WTC11 (cell line): Measurements from ENCODE around the gene MYH9. TPM values are rescaled to one million over a fixed set of nuclear protein-coding genes. Genes with fewer than 3 reads are reported as not detected.

ENCODE experiments used
- ATAC-seq: fragments of 200-7000 bp; cut with Tn5 transposase; 2 replicates; pipeline ENCODE4 v1.10.0; 2021; ENCODE audit warnings: mild to moderate bottlenecking, moderate library complexity
- CTCF ChIA-PET: fragments of 300-600 bp; sonication (Branson Sonifier 250); formaldehyde crosslinking; loops from one replicate; lab custom pipeline; 2021; ENCODE audit warnings: antibody characterized with exemption; lab: Charles Lee
- POLR2A ChIA-PET: fragments of 350-600 bp; sonication (Branson Sonifier 250); formaldehyde crosslinking; loops from one replicate; lab custom pipeline; 2021; ENCODE audit warnings: antibody characterized with exemption; lab: Charles Lee
- DNase-seq: peaks from one replicate; pipeline ENCODE4 v3.0.0; 2021; ENCODE audit warnings: low spot score
- H3K27ac Mint-ChIP-seq: 2 replicates; pipeline ENCODE4 v1.8.0; 2021; ENCODE audit warnings: mixed read lengths
- H3K27me3 Mint-ChIP-seq: 2 replicates; pipeline ENCODE4 v1.8.0; 2021; ENCODE audit warnings: low read depth, mild to moderate bottlenecking, moderate library complexity, mixed read lengths
- H3K36me3 Mint-ChIP-seq: 2 replicates; pipeline ENCODE4 v1.8.0; 2021; ENCODE audit warnings: mixed read lengths
- H3K4me1 Mint-ChIP-seq: 2 replicates; pipeline ENCODE4 v1.8.0; 2022; ENCODE audit warnings: mixed read lengths
- H3K4me3 Mint-ChIP-seq: 2 replicates; pipeline ENCODE4 v1.8.0; 2021; ENCODE audit warnings: mild to moderate bottlenecking, moderate library complexity, mixed read lengths
- H3K9me3 Mint-ChIP-seq: 2 replicates; pipeline ENCODE4 v1.8.0; 2021; ENCODE audit warnings: mixed read lengths
- GABPB1 ChIP-seq: sonication (generic); formaldehyde crosslinking; IDR thresholded peaks from 2 replicates; pipeline ENCODE4 v1.8.1; 2023; ENCODE audit warnings: mild to moderate bottlenecking, missing genetic modification reagents
- GTF2I ChIP-seq: fragments of 250-450 bp; sonication (Bioruptor Pico); conservative IDR thresholded peaks from 2 replicates; pipeline ENCODE4 v1.4.0; 2021; ENCODE audit warnings: mild to moderate bottlenecking
- NFYB ChIP-seq: sonication (generic); formaldehyde crosslinking; conservative IDR thresholded peaks from 2 replicates; pipeline ENCODE4 v1.8.0; 2022; ENCODE audit warnings: low read depth, missing genetic modification reagents
- NR3C1 ChIP-seq: sonication (generic); formaldehyde crosslinking; conservative IDR thresholded peaks from 2 replicates; pipeline ENCODE4 v1.8.1; 2023; ENCODE audit warnings: low read depth, mild to moderate bottlenecking, missing genetic modification reagents
- ZBTB21 ChIP-seq: sonication (generic); formaldehyde crosslinking; IDR thresholded peaks from 2 replicates; pipeline ENCODE4 v1.8.1; 2023; ENCODE audit warnings: mild to moderate bottlenecking, missing genetic modification reagents, borderline replicate concordance
- ZNF138 ChIP-seq: sonication (generic); formaldehyde crosslinking; conservative IDR thresholded peaks from 2 replicates; pipeline ENCODE4 v1.8.1; 2022; ENCODE audit warnings: mild to moderate bottlenecking, moderate library complexity, missing genetic modification reagents
- ZNF219 ChIP-seq: sonication (generic); formaldehyde crosslinking; IDR thresholded peaks from 2 replicates; pipeline ENCODE4 v1.8.0; 2023; ENCODE audit warnings: missing genetic modification reagents, mild to moderate bottlenecking, borderline replicate concordance
- ZNF423 ChIP-seq: fragments of 250-450 bp; sonication (Bioruptor Pico); IDR thresholded peaks from 2 replicates; pipeline ENCODE4 v2.1.2; 2022; ENCODE audit warnings: mild to moderate bottlenecking, moderate library complexity
- total RNA-seq: library from RNA; stranded (reverse); gene quantifications from 3 replicates; pipeline ENCODE4 v1.2.3, GENCODE V29; 2021
- TF ChIP-seq, protein P1 (sequence below): fragments of 250-450 bp; sonication (Bioruptor Pico); IDR thresholded peaks from 2 replicates; pipeline ENCODE4 v1.9.0; 2021; ENCODE audit warnings: mild to moderate bottlenecking
- TF ChIP-seq, protein P2 (sequence below): sonication (generic); formaldehyde crosslinking; IDR thresholded peaks from 2 replicates; pipeline ENCODE4 v1.8.1; 2023; ENCODE audit warnings: mild to moderate bottlenecking, moderate library complexity, missing genetic modification reagents
- TF ChIP-seq, protein P3 (sequence below): sonication (generic); formaldehyde crosslinking; IDR thresholded peaks from 2 replicates; pipeline ENCODE4 v1.8.1; 2022; ENCODE audit warnings: low read depth, missing genetic modification reagents, borderline replicate concordance
- TF ChIP-seq, protein P4 (sequence below): fragments of 250-450 bp; sonication (Bioruptor Pico); IDR thresholded peaks from 2 replicates; pipeline ENCODE4 v2.1.2; 2022; ENCODE audit warnings: mild to moderate bottlenecking, moderate library complexity
- TF ChIP-seq, protein P5 (sequence below): sonication (generic); formaldehyde crosslinking; IDR thresholded peaks from 2 replicates; pipeline ENCODE4 v1.8.0; 2023; ENCODE audit warnings: missing genetic modification reagents
- TF ChIP-seq, protein P6 (sequence below): sonication (generic); formaldehyde crosslinking; IDR thresholded peaks from 2 replicates; pipeline ENCODE4 v1.8.0; 2022; ENCODE audit warnings: mild to moderate bottlenecking, missing genetic modification reagents

The MYH9 gene
- total RNA-seq, 1 experiment from 2014 or later: 277 TPM

DNA sequence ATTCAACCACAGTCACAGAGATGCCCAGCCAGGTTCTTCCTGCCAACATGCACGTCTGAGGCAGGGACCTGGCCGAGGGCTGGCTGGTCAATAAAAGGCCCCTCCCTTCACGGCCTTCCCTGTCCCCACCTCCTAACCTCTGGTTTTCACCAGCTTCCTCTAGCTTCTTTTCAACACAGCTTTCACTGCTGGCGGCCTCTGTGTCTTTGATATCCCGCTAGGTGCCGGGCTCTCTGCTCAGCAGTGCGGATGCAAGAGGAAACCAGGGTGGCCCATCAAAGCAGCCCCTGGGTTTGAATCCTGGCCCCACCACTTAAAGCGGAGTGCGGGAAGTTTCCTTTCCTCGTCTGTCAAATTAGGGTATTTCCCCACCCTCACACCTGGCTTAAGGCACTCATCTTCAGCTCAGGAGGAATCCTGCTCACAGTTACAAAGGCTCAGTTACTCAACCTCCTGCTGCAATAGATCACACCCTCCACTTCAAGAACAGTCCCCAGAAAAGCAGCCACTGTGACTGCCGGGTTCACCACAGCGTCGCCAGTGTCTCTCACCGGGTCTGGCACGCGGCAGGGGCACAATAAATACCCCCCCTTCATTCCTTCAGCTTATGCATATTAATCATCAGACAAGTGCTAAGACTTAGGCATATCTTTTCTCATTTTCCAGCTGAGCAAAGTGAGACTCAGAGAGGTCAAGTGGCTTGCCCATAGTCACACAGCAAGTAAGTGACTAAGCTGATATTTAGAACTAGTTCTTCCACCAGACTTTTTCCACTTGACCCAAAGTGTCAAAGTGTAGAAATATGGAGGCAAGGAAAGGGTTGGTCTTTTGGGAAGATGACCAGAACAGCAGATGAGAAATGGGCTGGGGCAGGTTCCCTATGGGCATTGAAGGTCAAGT is 48.0 kb upstream of the MYH9 start:
- Mint-ChIP-seq H3K9me3 (no peaks in the 10 kb centered on the region), H3K27me3 (no peaks in the 10 kb centered on the region), H3K36me3 (no peaks in the 10 kb centered on the region), H3K27ac (peak overlapping the region; percentile 80), H3K4me3 (0 out of 2 replicates have a peak overlapping the region, but pooled peaks have one; percentile 5), H3K4me1 (peaks cover 43% of the 10 kb centered on the region)
- DNase-seq (peak; percentile 58), ATAC-seq (peak; percentile 78)
- ChIA-PET POLR2A (interaction anchor here (0.5 to 1.3 kb wide), 9 partner anchors 13 to 1372 kb away, joined by 3 to 13 read pairs (median 3); partner anchors contain the start of genes GCAT and MYH9), CTCF (interaction anchor here (0.6 to 2.9 kb wide), 12 partner anchors 9 to 134 kb away, joined by 3 to 9 read pairs (median 4); partner anchors contain the start of gene MYH9)
- TF ChIP-seq GTF2I (CRISPR knock-in tag): peak; percentile 90
- TF ChIP-seq GABPB1 (CRISPR knock-in tag): peak; percentile 16; the same call in 1 of the 2 replicates
- TF ChIP-seq NFYB (CRISPR knock-in tag): no peak
- peak; percentile 62 for TF ChIP-seq ZNF423 (CRISPR knock-in tag)

DNA sequence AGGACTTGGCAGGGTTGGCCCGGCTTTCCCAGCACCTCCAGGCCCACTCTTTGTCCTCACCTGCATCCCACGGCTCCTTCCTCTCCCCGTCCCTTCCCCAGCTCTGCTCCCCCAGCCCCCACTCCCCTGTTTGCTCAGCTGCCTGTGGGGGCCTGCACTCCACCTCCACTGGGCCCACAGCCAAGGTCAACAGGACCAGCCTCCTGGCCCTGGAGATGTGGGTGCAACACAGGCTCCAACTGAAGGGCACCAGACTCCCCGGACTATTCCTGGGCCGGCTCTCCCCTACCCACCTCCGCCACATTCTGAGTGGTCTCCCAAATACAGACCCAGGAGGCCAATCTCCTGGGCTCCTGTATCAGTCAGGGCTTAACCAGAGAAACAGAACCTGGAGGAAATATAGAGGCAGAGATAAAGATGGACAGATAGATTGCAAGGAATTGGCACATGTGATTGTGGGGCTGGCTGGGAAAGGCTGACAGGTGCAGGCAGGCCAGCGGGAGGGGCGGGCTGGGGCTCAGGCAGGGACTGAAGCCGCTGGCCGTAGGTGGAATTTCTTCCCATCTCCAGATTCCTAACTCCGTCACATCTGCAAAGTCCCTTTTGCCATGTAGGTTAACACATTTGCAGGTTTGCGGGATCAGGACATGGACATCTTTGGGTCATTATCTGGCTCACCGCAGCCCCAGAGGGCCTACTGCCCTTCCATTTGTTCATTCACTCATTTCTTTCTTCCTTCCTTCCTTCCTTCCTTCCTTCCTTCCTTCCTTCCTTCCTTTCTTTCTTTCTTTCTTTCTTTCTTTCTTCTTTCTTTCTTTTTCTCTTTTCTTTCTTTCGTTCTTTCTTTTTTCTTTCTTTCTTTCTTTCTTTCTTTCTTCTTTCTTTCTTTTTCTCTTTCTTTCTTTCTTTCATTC is 45.8 kb upstream of the MYH9 start:
- ChIA-PET POLR2A (interaction anchor here (1.1 to 1.4 kb wide), 3 partner anchors 23 to 46 kb away, joined by 3 to 9 read pairs (median 7); partner anchors contain the start of gene MYH9), CTCF (interaction anchor here (0.7 to 1.5 kb wide), 4 partner anchors 15 to 99 kb away, joined by 3 to 8 read pairs (median 8); no protein-coding TSS in a partner anchor)

More for the DNA sequence above, 45.8 kb upstream of the MYH9 start:
- no peak for ATAC-seq
- TF ChIP-seq, protein P1, sequence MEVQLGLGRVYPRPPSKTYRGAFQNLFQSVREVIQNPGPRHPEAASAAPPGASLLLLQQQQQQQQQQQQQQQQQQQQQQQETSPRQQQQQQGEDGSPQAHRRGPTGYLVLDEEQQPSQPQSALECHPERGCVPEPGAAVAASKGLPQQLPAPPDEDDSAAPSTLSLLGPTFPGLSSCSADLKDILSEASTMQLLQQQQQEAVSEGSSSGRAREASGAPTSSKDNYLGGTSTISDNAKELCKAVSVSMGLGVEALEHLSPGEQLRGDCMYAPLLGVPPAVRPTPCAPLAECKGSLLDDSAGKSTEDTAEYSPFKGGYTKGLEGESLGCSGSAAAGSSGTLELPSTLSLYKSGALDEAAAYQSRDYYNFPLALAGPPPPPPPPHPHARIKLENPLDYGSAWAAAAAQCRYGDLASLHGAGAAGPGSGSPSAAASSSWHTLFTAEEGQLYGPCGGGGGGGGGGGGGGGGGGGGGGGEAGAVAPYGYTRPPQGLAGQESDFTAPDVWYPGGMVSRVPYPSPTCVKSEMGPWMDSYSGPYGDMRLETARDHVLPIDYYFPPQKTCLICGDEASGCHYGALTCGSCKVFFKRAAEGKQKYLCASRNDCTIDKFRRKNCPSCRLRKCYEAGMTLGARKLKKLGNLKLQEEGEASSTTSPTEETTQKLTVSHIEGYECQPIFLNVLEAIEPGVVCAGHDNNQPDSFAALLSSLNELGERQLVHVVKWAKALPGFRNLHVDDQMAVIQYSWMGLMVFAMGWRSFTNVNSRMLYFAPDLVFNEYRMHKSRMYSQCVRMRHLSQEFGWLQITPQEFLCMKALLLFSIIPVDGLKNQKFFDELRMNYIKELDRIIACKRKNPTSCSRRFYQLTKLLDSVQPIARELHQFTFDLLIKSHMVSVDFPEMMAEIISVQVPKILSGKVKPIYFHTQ: no peak
- TF ChIP-seq ZNF219 (CRISPR knock-in tag): no peak
- TF ChIP-seq ZNF138 (CRISPR knock-in tag): no peak
- TF ChIP-seq, protein P2, sequence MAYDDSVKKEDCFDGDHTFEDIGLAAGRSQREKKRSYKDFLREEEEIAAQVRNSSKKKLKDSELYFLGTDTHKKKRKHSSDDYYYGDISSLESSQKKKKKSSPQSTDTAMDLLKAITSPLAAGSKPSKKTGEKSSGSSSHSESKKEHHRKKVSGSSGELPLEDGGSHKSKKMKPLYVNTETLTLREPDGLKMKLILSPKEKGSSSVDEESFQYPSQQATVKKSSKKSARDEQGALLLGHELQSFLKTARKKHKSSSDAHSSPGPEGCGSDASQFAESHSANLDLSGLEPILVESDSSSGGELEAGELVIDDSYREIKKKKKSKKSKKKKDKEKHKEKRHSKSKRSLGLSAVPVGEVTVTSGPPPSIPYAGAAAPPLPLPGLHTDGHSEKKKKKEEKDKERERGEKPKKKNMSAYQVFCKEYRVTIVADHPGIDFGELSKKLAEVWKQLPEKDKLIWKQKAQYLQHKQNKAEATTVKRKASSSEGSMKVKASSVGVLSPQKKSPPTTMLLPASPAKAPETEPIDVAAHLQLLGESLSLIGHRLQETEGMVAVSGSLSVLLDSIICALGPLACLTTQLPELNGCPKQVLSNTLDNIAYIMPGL (CRISPR knock-in tag): no peak
- TF ChIP-seq, protein P3, sequence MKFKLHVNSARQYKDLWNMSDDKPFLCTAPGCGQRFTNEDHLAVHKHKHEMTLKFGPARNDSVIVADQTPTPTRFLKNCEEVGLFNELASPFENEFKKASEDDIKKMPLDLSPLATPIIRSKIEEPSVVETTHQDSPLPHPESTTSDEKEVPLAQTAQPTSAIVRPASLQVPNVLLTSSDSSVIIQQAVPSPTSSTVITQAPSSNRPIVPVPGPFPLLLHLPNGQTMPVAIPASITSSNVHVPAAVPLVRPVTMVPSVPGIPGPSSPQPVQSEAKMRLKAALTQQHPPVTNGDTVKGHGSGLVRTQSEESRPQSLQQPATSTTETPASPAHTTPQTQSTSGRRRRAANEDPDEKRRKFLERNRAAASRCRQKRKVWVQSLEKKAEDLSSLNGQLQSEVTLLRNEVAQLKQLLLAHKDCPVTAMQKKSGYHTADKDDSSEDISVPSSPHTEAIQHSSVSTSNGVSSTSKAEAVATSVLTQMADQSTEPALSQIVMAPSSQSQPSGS (CRISPR knock-in tag): no peak
- TF ChIP-seq, protein P4, sequence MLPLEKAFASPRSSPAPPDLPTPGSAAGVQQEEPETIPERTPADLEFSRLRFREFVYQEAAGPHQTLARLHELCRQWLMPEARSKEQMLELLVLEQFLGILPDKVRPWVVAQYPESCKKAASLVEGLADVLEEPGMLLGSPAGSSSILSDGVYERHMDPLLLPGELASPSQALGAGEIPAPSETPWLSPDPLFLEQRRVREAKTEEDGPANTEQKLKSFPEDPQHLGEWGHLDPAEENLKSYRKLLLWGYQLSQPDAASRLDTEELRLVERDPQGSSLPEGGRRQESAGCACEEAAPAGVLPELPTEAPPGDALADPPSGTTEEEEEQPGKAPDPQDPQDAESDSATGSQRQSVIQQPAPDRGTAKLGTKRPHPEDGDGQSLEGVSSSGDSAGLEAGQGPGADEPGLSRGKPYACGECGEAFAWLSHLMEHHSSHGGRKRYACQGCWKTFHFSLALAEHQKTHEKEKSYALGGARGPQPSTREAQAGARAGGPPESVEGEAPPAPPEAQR (CRISPR knock-in tag): no peak
- TF ChIP-seq, protein P5, sequence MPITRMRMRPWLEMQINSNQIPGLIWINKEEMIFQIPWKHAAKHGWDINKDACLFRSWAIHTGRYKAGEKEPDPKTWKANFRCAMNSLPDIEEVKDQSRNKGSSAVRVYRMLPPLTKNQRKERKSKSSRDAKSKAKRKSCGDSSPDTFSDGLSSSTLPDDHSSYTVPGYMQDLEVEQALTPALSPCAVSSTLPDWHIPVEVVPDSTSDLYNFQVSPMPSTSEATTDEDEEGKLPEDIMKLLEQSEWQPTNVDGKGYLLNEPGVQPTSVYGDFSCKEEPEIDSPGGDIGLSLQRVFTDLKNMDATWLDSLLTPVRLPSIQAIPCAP (CRISPR knock-in tag): no peak
- no peak for TF ChIP-seq NR3C1 (CRISPR knock-in tag)
- no peak for TF ChIP-seq ZBTB21
- TF ChIP-seq, protein P6, sequence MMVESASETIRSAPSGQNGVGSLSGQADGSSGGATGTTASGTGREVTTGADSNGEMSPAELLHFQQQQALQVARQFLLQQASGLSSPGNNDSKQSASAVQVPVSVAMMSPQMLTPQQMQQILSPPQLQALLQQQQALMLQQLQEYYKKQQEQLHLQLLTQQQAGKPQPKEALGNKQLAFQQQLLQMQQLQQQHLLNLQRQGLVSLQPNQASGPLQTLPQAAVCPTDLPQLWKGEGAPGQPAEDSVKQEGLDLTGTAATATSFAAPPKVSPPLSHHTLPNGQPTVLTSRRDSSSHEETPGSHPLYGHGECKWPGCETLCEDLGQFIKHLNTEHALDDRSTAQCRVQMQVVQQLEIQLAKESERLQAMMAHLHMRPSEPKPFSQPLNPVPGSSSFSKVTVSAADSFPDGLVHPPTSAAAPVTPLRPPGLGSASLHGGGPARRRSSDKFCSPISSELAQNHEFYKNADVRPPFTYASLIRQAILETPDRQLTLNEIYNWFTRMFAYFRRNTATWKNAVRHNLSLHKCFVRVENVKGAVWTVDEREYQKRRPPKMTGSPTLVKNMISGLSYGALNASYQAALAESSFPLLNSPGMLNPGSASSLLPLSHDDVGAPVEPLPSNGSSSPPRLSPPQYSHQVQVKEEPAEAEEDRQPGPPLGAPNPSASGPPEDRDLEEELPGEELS (CRISPR knock-in tag): no peak
- TF ChIP-seq, all 79 proteins: peak for 0
- Mint-ChIP-seq H3K36me3 (no peaks in the 10 kb centered on the region), H3K27me3 (no peaks in the 10 kb centered on the region), H3K4me3 (no peak overlapping the region), H3K4me1 (peaks cover 38% of the 10 kb centered on the region), H3K9me3 (no peaks in the 10 kb centered on the region), H3K27ac (no peak overlapping the region)
- no peak for DNase-seq
